Karpas-422 (cell line): Measurements from ENCODE around the gene FAM131A. TPM values are rescaled to one million over a fixed set of nuclear protein-coding genes. Genes with fewer than 3 reads are reported as not detected.

Source experiments
- DNase-seq: peaks from one replicate; pipeline ENCODE4 v3.0.0-alpha.2; 2015
- H2AFZ ChIP-seq: fragments of 200-600 bp; sonication (generic); 2 replicates; pipeline ENCODE4 v1.6.1; 2014; ENCODE audit warnings: antibody characterized with exemption, low read length, mixed read lengths
- H3K27ac ChIP-seq: fragments of 200-600 bp; sonication (generic); 2 replicates; pipeline ENCODE4 v1.5.1; 2014; ENCODE audit warnings: mild to moderate bottlenecking, low read length, moderate library complexity
- H3K27me3 ChIP-seq: fragments of 200-600 bp; sonication (generic); 2 replicates; pipeline ENCODE4 v1.6.1; 2014; ENCODE audit warnings: low read length, mixed read lengths
- H3K36me3 ChIP-seq: fragments of 200-600 bp; sonication (generic); 2 replicates; pipeline ENCODE4 v1.6.1; 2014; ENCODE audit warnings: low read length, mixed read lengths; ENCODE audit not compliant: insufficient read depth
- H3K4me1 ChIP-seq: fragments of 200-600 bp; sonication (generic); 2 replicates; pipeline ENCODE4 v1.6.1; 2014; ENCODE audit warnings: mild to moderate bottlenecking, low read length, mixed read lengths
- H3K4me2 ChIP-seq: fragments of 200-600 bp; sonication (generic); 2 replicates; pipeline ENCODE4 v1.6.1; 2014; ENCODE audit warnings: low read length, low read depth, mild to moderate bottlenecking; ENCODE audit not compliant: poor library complexity, severe bottlenecking
- H3K4me3 ChIP-seq: fragments of 200-600 bp; sonication (generic); 2 replicates; pipeline ENCODE4 v1.5.1; 2014; ENCODE audit warnings: mild to moderate bottlenecking, antibody characterized with exemption, low read length, mixed read lengths
- H3K79me2 ChIP-seq: fragments of 200-600 bp; sonication (generic); 2 replicates; pipeline ENCODE4 v1.6.1; 2014; ENCODE audit warnings: mild to moderate bottlenecking, low read length, mixed read lengths
- H3K9ac ChIP-seq: fragments of 200-600 bp; sonication (generic); 2 replicates; pipeline ENCODE4 v1.6.0; 2014; ENCODE audit warnings: low read length
- H3K9me2 ChIP-seq: fragments of 200-600 bp; sonication (generic), shearing (Covaris generic); replicated peaks from 2 replicates; pipeline ENCODE4 v1.6.0; 2014; ENCODE audit warnings: mild to moderate bottlenecking, low read length, moderate library complexity; ENCODE audit not compliant: insufficient read depth
- H3K9me3 ChIP-seq: fragments of 300-700, 200-600 bp; sonication (generic); 2 replicates; pipeline ENCODE4 v1.6.1; 2014; ENCODE audit warnings: low read length, mixed read lengths
- H4K20me1 ChIP-seq: fragments of 200-600 bp; sonication (generic); 2 replicates; pipeline ENCODE4 v1.6.1; 2014; ENCODE audit warnings: mild to moderate bottlenecking, antibody characterized with exemption, low read length, low read depth; ENCODE audit not compliant: insufficient read depth
- total RNA-seq: library from RNA; depleted of rRNA; stranded (reverse); fragments of >200 nt; shearing (Covaris generic); gene quantifications from 2 replicates; pipeline ENCODE4 v1.2.3, GENCODE V29; 2014; ENCODE audit warnings: low replicate concordance

Gene FAM131A
- total RNA-seq, 1 experiment from 2014 or later = 23.0 TPM

GRCh38 chr3:184311633-184312032, 25.8 kb upstream of the FAM131A start:
- Histone ChIP-seq H3K9me3 (no peaks in the 10 kb centered on the region), H3K36me3 (peaks cover 28% of the 10 kb centered on the region)

GRCh38 chr3:184314363-184314699, 23.1 kb upstream of the FAM131A start, which contains the start of gene EIF4G1:
Gene EIF4G1 (plus strand): TSS chr3:184314606. CDS start chr3:184315797, 1,191 bp downstream.
- Histone ChIP-seq H3K27ac (peak within 1 kb of the TSS; percentile 86), H2AFZ (peak within 1 kb of the TSS; percentile 73; the same call in 1 of the 2 replicates), H3K4me1 (peaks cover 32% of the 10 kb centered on the region), H4K20me1 (peaks cover 44% of the 10 kb centered on the region), H3K4me2 (peak within 1 kb of the TSS; percentile 95), H3K36me3 (peaks cover 39% of the 10 kb centered on the region), H3K4me3 (peak within 1 kb of the TSS; percentile 98), H3K79me2 (peaks cover 47% of the 10 kb centered on the region), H3K9me2 (no peaks in the 10 kb centered on the region), H3K9me3 (no peaks in the 10 kb centered on the region), H3K27me3 (no peaks in the 10 kb centered on the region), H3K9ac (peak within 1 kb of the TSS; percentile 99)
- DNase-seq = peak; percentile 98

More at GRCh38 chr3:184311633-184312032, 25.8 kb upstream of the FAM131A start:
- 0 out of 2 replicates have a peak overlapping the region, but pooled peaks have one; percentile 1 for H3K27ac ChIP-seq
- no peak overlapping the region for H3K4me2 ChIP-seq
- H3K27me3 ChIP-seq = no peaks in the 10 kb centered on the region
- peaks cover 15% of the 10 kb centered on the region for H3K4me1 ChIP-seq
- H3K9ac ChIP-seq = no peak overlapping the region
- H4K20me1 ChIP-seq = peaks cover 17% of the 10 kb centered on the region
- H3K9me2 ChIP-seq = no peaks in the 10 kb centered on the region
- no peak overlapping the region for H3K4me3 ChIP-seq
- no peak for DNase-seq
- peaks cover 20% of the 10 kb centered on the region for H3K79me2 ChIP-seq
- H2AFZ ChIP-seq = no peak overlapping the region

- Histone ChIP-seq H3K36me3 (peaks cover 44% of the 10 kb centered on the region), H2AFZ (no peak overlapping the region), H3K9me3 (no peaks in the 10 kb centered on the region), H4K20me1 (peaks cover 49% of the 10 kb centered on the region), H3K9me2 (no peaks in the 10 kb centered on the region), H3K9ac (peak overlapping the region; percentile 99), H3K27ac (peak overlapping the region; percentile 86), H3K79me2 (peaks cover 52% of the 10 kb centered on the region), H3K27me3 (no peaks in the 10 kb centered on the region), H3K4me2 (peak overlapping the region; percentile 95), H3K4me1 (peaks cover 32% of the 10 kb centered on the region), H3K4me3 (peak overlapping the region; percentile 98)
- DNase-seq = peak; percentile 83
These were observed 22.5 kb upstream of the FAM131A start for GRCh38 chr3:184314700-184315542.

DNA sequence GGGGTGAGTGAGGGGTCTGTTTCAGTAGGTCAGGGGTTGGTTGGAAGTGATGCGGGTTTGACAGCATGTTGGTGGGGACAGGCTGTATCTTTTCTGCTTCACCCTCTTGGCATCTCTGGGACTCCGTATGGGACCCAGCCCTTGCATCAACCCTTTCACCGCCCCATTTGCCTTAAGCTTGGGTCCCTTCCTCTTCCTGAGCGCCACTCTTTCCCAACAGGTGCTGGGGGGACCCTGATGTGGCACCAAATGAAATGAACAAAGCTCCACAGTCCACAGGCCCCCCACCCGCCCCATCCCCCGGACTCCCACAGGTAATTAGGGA, 21.9 kb upstream of the FAM131A start:
- DNase-seq = peak; percentile 72
- peaks cover 32% of the 10 kb centered on the region for H3K4me1 ChIP-seq
- H3K9ac ChIP-seq = peak overlapping the region; percentile 99
- H3K36me3 ChIP-seq = peaks cover 48% of the 10 kb centered on the region
- H3K4me3 ChIP-seq = peak overlapping the region; percentile 98
- H3K27ac ChIP-seq = peak overlapping the region; percentile 86
- no peaks in the 10 kb centered on the region for H3K9me3 ChIP-seq
- peak overlapping the region; percentile 95 for H3K4me2 ChIP-seq
- no peaks in the 10 kb centered on the region for H3K9me2 ChIP-seq
- H3K79me2 ChIP-seq = peaks cover 57% of the 10 kb centered on the region
- H3K27me3 ChIP-seq = no peaks in the 10 kb centered on the region
- no peak overlapping the region for H2AFZ ChIP-seq
- peaks cover 54% of the 10 kb centered on the region for H4K20me1 ChIP-seq

DNA sequence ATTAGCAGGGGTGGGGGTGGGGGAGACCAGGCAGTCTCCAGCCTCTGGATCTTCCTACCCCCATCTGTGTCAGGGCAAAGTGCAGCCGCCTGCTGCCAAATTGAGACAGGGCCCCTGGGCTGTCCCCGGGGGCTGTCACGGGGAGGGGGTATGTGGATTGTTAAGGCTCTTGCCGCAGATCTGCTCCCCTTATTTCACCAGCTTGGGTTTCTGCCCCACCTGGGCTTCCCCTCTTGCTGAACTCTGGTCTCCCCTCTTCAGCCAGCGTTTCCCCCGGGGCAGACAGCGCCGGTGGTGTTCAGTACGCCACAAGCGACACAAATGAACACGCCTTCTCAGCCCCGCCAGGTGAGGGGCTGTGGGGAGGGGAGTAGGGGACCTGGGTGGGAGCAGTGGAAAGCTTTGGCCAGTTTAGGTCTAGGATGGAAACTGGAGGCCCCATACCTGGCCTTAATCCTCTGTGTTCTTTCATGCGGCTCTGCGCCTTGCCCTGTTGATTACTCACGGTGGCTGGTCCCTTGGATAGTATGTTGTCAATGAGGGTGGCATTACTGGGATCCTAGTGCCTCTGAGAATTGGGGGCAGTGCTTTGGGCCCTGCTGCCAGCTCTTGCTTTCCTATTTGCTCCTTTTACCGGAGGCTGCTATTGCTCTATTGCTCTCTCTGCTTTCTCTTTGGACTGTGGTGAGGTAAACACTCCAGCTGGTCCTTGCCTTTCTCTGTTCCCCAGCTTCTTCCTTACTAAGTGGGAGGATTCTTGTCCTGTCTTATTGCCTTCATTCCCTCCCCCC, 21.3 kb upstream of the FAM131A start:
- Histone ChIP-seq H3K9ac (peak overlapping the region; percentile 99), H3K36me3 (peaks cover 54% of the 10 kb centered on the region)

DNA sequence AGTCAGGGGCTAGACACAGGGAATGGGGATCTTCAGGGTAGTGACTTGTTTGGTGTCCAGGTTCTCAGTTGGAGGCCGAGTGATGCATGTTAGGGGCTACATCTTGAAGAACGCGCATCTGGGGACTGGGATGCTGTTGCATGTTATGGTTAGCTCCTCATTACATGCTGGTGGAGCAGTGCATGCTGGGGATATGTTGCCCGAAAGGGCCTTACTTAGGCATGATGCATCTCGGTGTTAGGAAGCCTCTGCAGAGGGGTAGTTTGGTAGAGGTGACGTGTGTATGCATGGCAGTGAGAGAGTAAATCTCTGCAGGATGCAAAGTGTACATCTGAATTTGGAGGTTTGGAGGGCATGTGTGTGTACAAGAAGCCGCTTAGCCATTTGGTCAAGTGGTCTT, 20.6 kb upstream of the FAM131A start:
- peak overlapping the region; percentile 99 for H3K9ac ChIP-seq
- DNase-seq = no peak
- H3K27me3 ChIP-seq = no peaks in the 10 kb centered on the region
- H3K79me2 ChIP-seq = peaks cover 70% of the 10 kb centered on the region
- no peak overlapping the region for H2AFZ ChIP-seq
- peak overlapping the region; percentile 98 for H3K4me3 ChIP-seq
- peaks cover 67% of the 10 kb centered on the region for H4K20me1 ChIP-seq
- peaks cover 32% of the 10 kb centered on the region for H3K4me1 ChIP-seq
- peak overlapping the region; percentile 95 for H3K4me2 ChIP-seq
- H3K27ac ChIP-seq = no peak overlapping the region; the same call in 1 of the 2 replicates
- H3K9me2 ChIP-seq = no peaks in the 10 kb centered on the region
- peaks cover 61% of the 10 kb centered on the region for H3K36me3 ChIP-seq
- no peaks in the 10 kb centered on the region for H3K9me3 ChIP-seq

More for the DNA sequence above, 21.3 kb upstream of the FAM131A start:
- H3K27ac ChIP-seq = peak overlapping the region; percentile 86
- H3K79me2 ChIP-seq = peaks cover 63% of the 10 kb centered on the region
- peaks cover 32% of the 10 kb centered on the region for H3K4me1 ChIP-seq
- no peak for DNase-seq
- peaks cover 60% of the 10 kb centered on the region for H4K20me1 ChIP-seq
- no peak overlapping the region for H2AFZ ChIP-seq
- no peaks in the 10 kb centered on the region for H3K9me3 ChIP-seq
- H3K4me2 ChIP-seq = peak overlapping the region; percentile 95
- no peaks in the 10 kb centered on the region for H3K9me2 ChIP-seq
- H3K27me3 ChIP-seq = no peaks in the 10 kb centered on the region
- H3K4me3 ChIP-seq = peak overlapping the region; percentile 98

GRCh38 chr3:184317201-184317600, 20.2 kb upstream of the FAM131A start:
- Histone ChIP-seq H3K36me3 (peaks cover 65% of the 10 kb centered on the region), H3K9me3 (no peaks in the 10 kb centered on the region), H3K9ac (peak overlapping the region; percentile 99; the same call in 1 of the 2 replicates)

GRCh38 chr3:184320104-184320445, 17.3 kb upstream of the FAM131A start:
- DNase-seq = no peak
- Histone ChIP-seq H3K9me3 (no peaks in the 10 kb centered on the region), H3K4me3 (no peak overlapping the region), H3K9ac (no peak overlapping the region), H2AFZ (no peak overlapping the region), H3K79me2 (peaks cover 89% of the 10 kb centered on the region), H3K27me3 (no peaks in the 10 kb centered on the region), H3K4me1 (peaks cover 26% of the 10 kb centered on the region), H3K4me2 (no peak overlapping the region), H3K36me3 (peaks cover 92% of the 10 kb centered on the region), H3K27ac (no peak overlapping the region), H3K9me2 (no peaks in the 10 kb centered on the region), H4K20me1 (peaks cover 95% of the 10 kb centered on the region)

More at GRCh38 chr3:184317201-184317600, 20.2 kb upstream of the FAM131A start:
- no peak for DNase-seq
- Histone ChIP-seq H3K4me3 (0 out of 2 replicates have a peak overlapping the region, but pooled peaks have one; percentile 98), H3K27ac (no peak overlapping the region), H3K9me2 (no peaks in the 10 kb centered on the region), H3K79me2 (peaks cover 74% of the 10 kb centered on the region), H3K4me1 (peaks cover 32% of the 10 kb centered on the region), H4K20me1 (peaks cover 71% of the 10 kb centered on the region), H2AFZ (no peak overlapping the region), H3K27me3 (no peaks in the 10 kb centered on the region), H3K4me2 (peak overlapping the region; percentile 95)
